ENCODE data around the gene SLK.

The SLK gene

GRCh38 chr10:104046651-104047050 is 79.7 kb downstream of the SLK start:
- Histone ChIP-seq H3K4me2 (ENCODE audit: low read depth, low read length) (no peak overlapping the region), H2AFZ (ENCODE audit: low read length) (no peak overlapping the region), H3K9me2 (replicated peaks; ENCODE audit: insufficient read depth, low read length) (no peaks in the 10 kb centered on the region), H3K27ac (ENCODE audit: low read length) (no peak overlapping the region), H3F3A (ENCODE audit: insufficient read depth, low read length) (no peaks in the 10 kb centered on the region), H3K27me3 (replicated peaks; ENCODE audit: insufficient read depth, low read length) (no peaks in the 10 kb centered on the region), H3K79me2 (ENCODE audit: low read length) (no peaks in the 10 kb centered on the region), H3K4me1 (ENCODE audit: low read length) (no peaks in the 10 kb centered on the region), H4K20me1 (ENCODE audit: insufficient read depth, low read length) (no peaks in the 10 kb centered on the region), H3K9me3 (replicated peaks; ENCODE audit: insufficient read depth, low read length) (no peaks in the 10 kb centered on the region), H3K9ac (ENCODE audit: low read length) (no peak overlapping the region), H3K4me3 (ENCODE audit: low read length) (no peak overlapping the region), H3K36me3 (replicated peaks; ENCODE audit: insufficient read depth, low read length) (no peaks in the 10 kb centered on the region)
- DNase-seq, result no peak
- no peak for TF ChIP-seq EZH2 (optimal IDR thresholded peaks at IDR 0.05; ENCODE audit: low read depth, low read length)
- TF ChIP-seq CTCF (IDR thresholded peaks at IDR 0.05; ENCODE audit: low read length), result no peak
- no peak for TF ChIP-seq EZH2phosphoT487 (IDR thresholded peaks at IDR 0.05; ENCODE audit: low read length)

- TF ChIP-seq EZH2 (optimal IDR thresholded peaks at IDR 0.05; ENCODE audit: low read depth, low read length) (no peak), EZH2phosphoT487 (IDR thresholded peaks at IDR 0.05; ENCODE audit: low read length) (no peak), CTCF (IDR thresholded peaks at IDR 0.05; ENCODE audit: low read length) (no peak)
Observed at GRCh38 chr10:104049504-104050250, 82.7 kb downstream of the SLK start.

GRCh38 chr10:104052431-104052830 is 85.5 kb downstream of the SLK start:
- H2AFZ ChIP-seq (ENCODE audit: low read length), result no peak overlapping the region
- H3K9me3 ChIP-seq (replicated peaks; ENCODE audit: insufficient read depth, low read length), result no peaks in the 10 kb centered on the region
- H3K27ac ChIP-seq (ENCODE audit: low read length), result no peak overlapping the region
- H3K4me3 ChIP-seq (ENCODE audit: low read length), result no peak overlapping the region
- TF ChIP-seq EZH2phosphoT487 (IDR thresholded peaks at IDR 0.05; ENCODE audit: low read length) (no peak), CTCF (IDR thresholded peaks at IDR 0.05; ENCODE audit: low read length) (no peak), EZH2 (optimal IDR thresholded peaks at IDR 0.05; ENCODE audit: low read depth, low read length) (no peak)
- H3K9me2 ChIP-seq (replicated peaks; ENCODE audit: insufficient read depth, low read length), result no peaks in the 10 kb centered on the region
- H3K79me2 ChIP-seq (ENCODE audit: low read length), result no peaks in the 10 kb centered on the region
- no peaks in the 10 kb centered on the region for H3K4me1 ChIP-seq (ENCODE audit: low read length)
- H3K27me3 ChIP-seq (replicated peaks; ENCODE audit: insufficient read depth, low read length), result no peaks in the 10 kb centered on the region
- no peak overlapping the region for H3K4me2 ChIP-seq (ENCODE audit: low read depth, low read length)
- H3F3A ChIP-seq (ENCODE audit: insufficient read depth, low read length), result no peaks in the 10 kb centered on the region
- H3K9ac ChIP-seq (ENCODE audit: low read length), result no peak overlapping the region
- H4K20me1 ChIP-seq (ENCODE audit: insufficient read depth, low read length), result no peaks in the 10 kb centered on the region
- no peak for DNase-seq
- no peaks in the 10 kb centered on the region for H3K36me3 ChIP-seq (replicated peaks; ENCODE audit: insufficient read depth, low read length)

More at GRCh38 chr10:104049504-104050250, 82.7 kb downstream of the SLK start:
- no peak overlapping the region for H3K9ac ChIP-seq (ENCODE audit: low read length)
- H3K36me3 ChIP-seq (replicated peaks; ENCODE audit: insufficient read depth, low read length), result no peaks in the 10 kb centered on the region
- no peaks in the 10 kb centered on the region for H3K9me3 ChIP-seq (replicated peaks; ENCODE audit: insufficient read depth, low read length)
- H3K4me1 ChIP-seq (ENCODE audit: low read length), result no peaks in the 10 kb centered on the region
- no peaks in the 10 kb centered on the region for H3K9me2 ChIP-seq (replicated peaks; ENCODE audit: insufficient read depth, low read length)
- H2AFZ ChIP-seq (ENCODE audit: low read length), result no peak overlapping the region
- no peak overlapping the region for H3K4me2 ChIP-seq (ENCODE audit: low read depth, low read length)
- no peak overlapping the region for H3K4me3 ChIP-seq (ENCODE audit: low read length)
- DNase-seq, result no peak
- H3K27me3 ChIP-seq (replicated peaks; ENCODE audit: insufficient read depth, low read length), result no peaks in the 10 kb centered on the region
- H3K79me2 ChIP-seq (ENCODE audit: low read length), result no peaks in the 10 kb centered on the region
- no peaks in the 10 kb centered on the region for H4K20me1 ChIP-seq (ENCODE audit: insufficient read depth, low read length)
- H3K27ac ChIP-seq (ENCODE audit: low read length), result no peak overlapping the region
- H3F3A ChIP-seq (ENCODE audit: insufficient read depth, low read length), result no peaks in the 10 kb centered on the region
